GM18507 (cell line): Measurements from ENCODE around the gene CNN2.
"Not testable (repeated sequence)": the region's sequence is repeated elsewhere in the genome, so short reads cannot be mapped to it uniquely, and the experiment has no call there.

Source experiments
- DNase-seq: peaks from one replicate; pipeline ENCODE4 v3.0.0; 2011; ENCODE audit warnings: low read depth; ENCODE audit not compliant: insufficient read length; ENCODE audit errors: extremely low spot score
- FAIRE-seq: peaks from 2 replicates; lab custom pipeline; 2011; peaks lifted over from hg19 to GRCh38; lab: Jason Lieb, UNC

CNN2 gene

DNA sequence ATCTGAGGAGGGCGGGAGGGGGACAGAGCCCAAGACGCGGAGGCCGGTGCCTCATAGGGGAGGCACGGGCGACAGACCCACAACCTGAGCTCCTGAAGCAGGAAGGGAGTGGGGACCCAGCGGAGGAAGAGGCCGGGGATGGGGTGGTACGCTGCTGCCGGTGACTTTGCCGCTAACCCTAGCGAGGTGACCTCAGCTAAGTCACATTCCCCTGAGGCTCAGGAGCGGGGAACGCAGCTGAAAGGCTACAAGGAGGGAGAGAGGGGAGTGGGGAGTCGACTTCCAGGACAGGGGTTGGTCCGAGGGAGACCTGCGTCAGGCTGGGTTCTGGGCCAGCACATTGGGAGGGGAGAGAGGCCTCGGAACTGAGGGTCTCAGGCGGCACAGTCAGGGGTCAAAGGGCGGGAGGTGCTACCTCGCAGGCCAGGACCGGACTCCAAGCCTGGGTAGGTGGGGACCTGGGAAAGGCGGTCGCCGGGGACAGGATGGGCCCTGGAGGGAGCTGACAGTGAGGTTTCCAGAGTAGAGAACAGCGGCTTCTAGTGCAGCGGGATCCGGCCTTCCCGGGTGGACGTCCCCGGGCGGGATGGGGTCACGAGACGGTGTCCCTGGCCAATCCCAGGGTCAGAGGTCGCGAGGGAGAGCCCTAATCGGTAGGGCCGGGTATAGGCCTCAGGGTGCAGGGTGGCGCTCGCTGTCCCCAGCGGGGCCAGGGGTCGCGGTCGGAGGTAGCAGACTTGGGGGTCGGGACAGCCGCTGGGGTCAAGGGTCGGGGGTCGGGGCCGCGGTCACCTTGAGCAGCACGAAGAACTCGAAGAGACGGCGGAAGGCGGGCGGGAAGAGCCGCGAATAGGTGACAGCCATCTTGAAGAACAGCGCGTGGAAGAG is 6.2 kb upstream of the CNN2 start:
- DNase-seq: no peak
- FAIRE-seq: peak; percentile 24

DNA sequence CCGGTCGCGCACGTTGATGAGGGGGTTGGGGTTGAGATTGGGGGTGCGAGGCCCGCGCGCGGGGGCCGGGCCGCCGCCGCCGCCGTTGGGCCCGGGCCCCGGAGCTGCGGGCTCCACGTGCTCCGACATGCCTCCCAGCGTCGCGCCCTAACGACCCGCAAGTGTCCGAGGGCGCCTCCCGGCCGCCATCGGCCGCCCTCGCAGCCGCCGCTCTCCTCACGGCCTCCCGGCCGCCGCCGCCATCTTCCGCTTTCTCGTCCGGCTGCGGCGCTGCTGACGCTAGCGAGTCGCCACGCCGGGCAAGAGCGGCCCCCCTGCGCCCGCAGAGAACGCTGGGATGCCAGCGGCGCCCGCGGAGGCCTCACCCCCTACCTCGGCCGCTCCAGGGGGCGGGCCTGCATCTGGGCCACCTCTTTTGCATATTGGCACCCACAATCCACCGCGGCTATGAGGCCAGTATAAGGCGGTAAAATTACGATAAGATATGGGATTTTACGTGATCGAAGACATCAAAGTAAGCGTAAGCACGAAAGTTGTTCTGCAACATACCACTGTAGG is 5.5 kb upstream of the CNN2 start, which contains the start of gene TMEM259:
Gene TMEM259 (minus strand): TSS at position 256 of the 558 bp plus-strand sequence. CDS start 127 bp downstream, at position 129.
- FAIRE-seq (peak; percentile 97), DNase-seq (peak; percentile 91)

DNA sequence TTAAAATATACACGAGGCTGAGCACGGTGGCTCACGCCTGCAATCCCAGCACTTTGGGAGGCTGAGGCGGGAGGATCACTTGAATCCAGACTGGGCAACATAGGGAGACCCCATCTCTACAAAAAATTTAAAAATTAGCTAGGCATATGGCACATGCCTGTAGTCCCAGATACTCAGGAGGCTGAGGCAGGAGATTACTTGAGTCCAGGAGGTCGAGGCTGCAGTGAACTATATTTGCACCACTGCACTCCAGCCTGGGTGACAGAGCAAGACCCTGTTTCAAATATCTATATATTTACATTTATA is 2.6 kb upstream of the CNN2 start:
- DNase-seq, FAIRE-seq: not testable (repeated sequence)

GRCh38 chr19:1025080-1025479 is 1.3 kb upstream of the CNN2 start:
- FAIRE-seq, DNase-seq: not testable (repeated sequence)

DNA sequence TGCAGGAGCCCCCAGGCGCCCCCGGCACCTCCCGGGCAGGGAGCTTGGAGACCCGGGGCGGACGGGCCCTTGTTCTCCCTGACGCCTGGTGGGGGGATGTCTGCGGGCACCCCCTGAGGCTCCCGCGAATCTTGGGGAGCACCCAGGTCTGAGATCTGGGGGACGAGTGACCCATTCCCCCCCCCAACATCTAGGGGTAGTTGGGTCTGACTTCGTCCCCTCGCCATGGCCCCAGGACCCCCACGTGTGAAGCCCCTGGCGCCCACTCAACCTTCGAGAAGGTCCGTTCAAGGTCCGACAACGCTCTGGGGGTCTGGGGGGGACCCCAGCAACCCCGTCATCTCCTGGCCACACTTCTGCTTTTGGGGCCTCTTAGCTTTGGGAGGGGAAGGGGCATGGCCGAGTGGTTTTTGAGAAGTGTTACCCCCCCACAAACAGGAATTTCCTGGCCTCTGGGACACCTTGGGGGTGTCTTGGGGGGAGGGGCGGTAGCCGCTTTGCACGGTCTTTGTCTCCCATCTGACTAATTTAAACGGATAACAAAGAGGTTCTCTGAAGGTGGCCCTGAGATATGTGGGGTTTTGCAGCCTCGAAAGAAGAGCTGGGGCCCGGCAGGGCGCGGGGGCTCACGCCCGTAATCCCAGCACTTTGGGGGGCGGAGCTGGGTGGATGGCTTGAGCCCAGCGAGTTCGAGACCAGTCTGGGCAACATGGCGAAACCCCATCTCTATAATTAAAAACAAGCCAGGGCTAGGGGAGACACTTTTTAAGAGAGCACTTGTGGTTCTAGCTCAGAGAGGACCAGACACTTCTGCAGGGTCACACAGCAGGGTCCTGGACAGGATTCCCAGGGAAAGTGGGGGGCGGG is 608 bp downstream of the CNN2 start:
- FAIRE-seq: peak; percentile 36
- DNase-seq: no peak

DNA sequence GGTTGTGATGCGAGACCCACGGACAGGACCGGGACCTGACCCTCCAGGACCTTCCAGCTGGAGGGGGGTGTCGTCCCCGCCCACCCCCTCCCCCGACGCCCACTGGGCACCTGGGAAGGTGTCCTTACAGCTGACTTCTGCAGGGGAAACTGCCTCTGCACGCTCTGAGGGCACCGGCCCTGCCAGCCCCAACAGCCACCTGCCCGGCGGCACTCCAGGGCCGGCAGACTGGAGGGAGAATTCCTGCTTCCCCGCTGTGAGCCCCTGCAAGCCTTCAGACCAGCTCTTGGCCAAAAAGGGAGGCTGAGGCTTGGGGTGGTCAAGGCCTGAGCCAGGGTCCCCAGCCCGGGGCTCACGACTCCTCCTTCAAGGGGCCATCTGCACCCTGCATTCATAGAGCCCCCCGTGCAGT is 1.2 kb downstream of the CNN2 start:
- no peak for FAIRE-seq
- DNase-seq: no peak

- DNase-seq: no peak
Observed at GRCh38 chr19:1028062-1028926, 1.9 kb downstream of the CNN2 start.

DNA sequence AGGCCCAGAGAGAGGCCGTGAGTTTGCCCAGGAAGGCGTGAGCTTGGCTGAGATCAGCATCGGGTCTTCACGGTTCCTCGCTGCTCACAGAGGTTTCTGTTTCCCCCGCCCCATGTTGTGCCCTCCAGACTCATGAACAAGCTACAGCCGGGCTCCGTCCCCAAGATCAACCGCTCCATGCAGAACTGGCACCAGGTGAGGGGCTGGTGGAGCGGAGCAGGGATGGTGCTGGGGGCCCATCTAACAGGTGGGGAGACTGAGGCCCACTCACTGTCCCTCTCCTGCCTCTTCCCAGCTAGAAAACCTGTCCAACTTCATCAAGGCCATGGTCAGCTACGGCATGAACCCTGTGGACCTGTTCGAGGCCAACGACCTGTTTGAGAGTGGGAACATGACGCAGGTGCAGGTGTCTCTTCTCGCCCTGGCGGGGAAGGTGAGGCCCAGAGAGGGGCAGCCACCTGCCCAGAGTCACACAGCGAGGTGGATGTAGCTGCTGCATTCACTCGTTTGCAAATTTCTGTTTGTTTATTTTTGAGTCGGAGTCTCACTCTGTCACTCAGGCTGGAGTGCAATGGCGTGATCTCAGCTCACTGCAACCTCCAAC is 6.0 kb downstream of the CNN2 start:
- DNase-seq (no peak), FAIRE-seq (no peak)

More at GRCh38 chr19:1028062-1028926, 1.9 kb downstream of the CNN2 start:
- FAIRE-seq: peak; percentile 69

- FAIRE-seq: no peak
- no peak for DNase-seq
Observed at GRCh38 chr19:1035998-1036621, 9.7 kb downstream of the CNN2 start.

- FAIRE-seq (no peak), DNase-seq (no peak)
Observed at GRCh38 chr19:1037621-1038064, 11.2 kb downstream of the CNN2 start.

- DNase-seq (no peak), FAIRE-seq (no peak)
Observed at GRCh38 chr19:1038978-1039645, 12.7 kb downstream of the CNN2 start.

- DNase-seq (peak; percentile 75), FAIRE-seq (peak; percentile 97)
Observed at GRCh38 chr19:1039646-1040475, 13.5 kb downstream of the CNN2 start, which contains the start of gene ABCA7. ABCA7 (plus strand) TSS chr19:1040107; CDS start chr19:1041362, 1,255 bp downstream.

GRCh38 chr19:1040476-1041271 is 14.3 kb downstream of the CNN2 start:
- DNase-seq (peak; percentile 94), FAIRE-seq (peak; percentile 99)

- DNase-seq (no peak), FAIRE-seq (no peak)
Observed at GRCh38 chr19:1041272-1041834, 14.9 kb downstream of the CNN2 start.

DNA sequence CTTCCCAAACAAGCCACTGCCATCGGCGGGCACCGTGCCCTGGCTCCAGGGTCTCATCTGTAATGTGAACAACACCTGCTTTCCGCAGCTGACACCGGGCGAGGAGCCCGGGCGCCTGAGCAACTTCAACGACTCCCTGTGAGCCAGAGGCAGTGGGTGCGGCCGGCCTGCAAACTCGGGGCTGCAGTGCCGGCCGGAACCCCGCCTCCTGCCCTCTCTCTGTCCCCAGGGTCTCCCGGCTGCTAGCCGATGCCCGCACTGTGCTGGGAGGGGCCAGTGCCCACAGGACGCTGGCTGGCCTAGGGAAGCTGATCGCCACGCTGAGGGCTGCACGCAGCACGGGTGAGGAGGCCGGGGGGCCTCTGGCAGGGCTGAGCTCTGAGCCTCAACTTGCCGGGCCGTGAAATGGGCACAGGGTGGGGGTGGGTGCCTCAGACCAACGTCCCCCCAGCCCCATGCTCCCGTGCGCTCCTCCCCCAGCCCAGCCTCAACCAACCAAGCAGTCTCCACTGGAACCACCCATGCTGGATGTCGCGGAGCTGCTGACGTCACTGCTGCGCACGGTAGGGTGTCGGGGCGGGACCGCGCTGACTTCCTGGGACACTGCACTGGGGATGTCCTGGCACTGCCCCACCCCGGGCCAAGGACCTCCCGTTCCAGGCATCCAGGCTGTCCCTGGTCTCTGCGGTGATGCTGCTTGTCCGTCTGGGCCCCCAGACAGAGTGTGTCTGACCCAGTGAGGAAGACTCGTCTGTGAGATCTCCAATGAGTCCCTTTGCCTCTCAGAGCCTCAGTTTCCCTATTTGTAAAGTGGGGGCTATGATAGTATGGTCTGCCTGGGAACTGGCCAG is 15.7 kb downstream of the CNN2 start:
- no peak for DNase-seq
- no peak for FAIRE-seq
